ENCODE measurements around the gene NOB1.

GRCh38 chr16:69779724-69780123, 25.0 kb upstream of the NOB1 start:
- TF ChIP-seq, protein P1, sequence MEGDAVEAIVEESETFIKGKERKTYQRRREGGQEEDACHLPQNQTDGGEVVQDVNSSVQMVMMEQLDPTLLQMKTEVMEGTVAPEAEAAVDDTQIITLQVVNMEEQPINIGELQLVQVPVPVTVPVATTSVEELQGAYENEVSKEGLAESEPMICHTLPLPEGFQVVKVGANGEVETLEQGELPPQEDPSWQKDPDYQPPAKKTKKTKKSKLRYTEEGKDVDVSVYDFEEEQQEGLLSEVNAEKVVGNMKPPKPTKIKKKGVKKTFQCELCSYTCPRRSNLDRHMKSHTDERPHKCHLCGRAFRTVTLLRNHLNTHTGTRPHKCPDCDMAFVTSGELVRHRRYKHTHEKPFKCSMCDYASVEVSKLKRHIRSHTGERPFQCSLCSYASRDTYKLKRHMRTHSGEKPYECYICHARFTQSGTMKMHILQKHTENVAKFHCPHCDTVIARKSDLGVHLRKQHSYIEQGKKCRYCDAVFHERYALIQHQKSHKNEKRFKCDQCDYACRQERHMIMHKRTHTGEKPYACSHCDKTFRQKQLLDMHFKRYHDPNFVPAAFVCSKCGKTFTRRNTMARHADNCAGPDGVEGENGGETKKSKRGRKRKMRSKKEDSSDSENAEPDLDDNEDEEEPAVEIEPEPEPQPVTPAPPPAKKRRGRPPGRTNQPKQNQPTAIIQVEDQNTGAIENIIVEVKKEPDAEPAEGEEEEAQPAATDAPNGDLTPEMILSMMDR (conservative IDR thresholded peaks at IDR 0.05; ENCODE audit: low read depth, low read length), result no peak
- TF ChIP-seq EZH2 (IDR thresholded peaks at IDR 0.05; ENCODE audit: low read length, unreplicated experiment), result no peak

Data from PC-3 (cell line).